C4-2B (cell line): Measurements from ENCODE around the gene BCL2L15.

Experiments
- ZFX ChIP-seq: fragments of 450-650 bp; IDR thresholded peaks from 2 replicates; pipeline ENCODE4 v1.6.1; 2017
- TF ChIP-seq, protein P1 (sequence below): fragments of 450-650 bp; conservative IDR thresholded peaks from 2 replicates; pipeline ENCODE4 v1.5.1; 2017; ENCODE audit warnings: mild to moderate bottlenecking

DNA sequence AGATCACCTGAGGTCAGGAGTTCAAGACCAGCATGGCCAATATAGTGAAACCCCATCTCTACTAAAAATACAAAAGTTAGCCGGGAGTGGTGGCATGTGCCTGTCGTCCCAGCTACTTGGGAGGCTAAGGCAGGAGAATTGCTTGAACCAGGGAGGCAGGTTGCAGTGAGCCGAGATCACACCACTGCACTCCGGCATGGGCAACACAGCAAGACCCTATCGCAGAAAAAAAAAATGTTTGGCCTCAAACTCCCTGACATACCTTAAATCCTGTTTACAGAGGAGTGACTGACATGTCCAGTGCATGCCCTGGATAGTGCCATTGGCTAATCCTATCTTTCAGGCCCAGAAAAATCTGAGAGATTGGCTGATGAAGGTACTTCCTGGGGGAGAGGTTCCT, 29.6 kb upstream of the BCL2L15 start:
- TF ChIP-seq, protein P1, sequence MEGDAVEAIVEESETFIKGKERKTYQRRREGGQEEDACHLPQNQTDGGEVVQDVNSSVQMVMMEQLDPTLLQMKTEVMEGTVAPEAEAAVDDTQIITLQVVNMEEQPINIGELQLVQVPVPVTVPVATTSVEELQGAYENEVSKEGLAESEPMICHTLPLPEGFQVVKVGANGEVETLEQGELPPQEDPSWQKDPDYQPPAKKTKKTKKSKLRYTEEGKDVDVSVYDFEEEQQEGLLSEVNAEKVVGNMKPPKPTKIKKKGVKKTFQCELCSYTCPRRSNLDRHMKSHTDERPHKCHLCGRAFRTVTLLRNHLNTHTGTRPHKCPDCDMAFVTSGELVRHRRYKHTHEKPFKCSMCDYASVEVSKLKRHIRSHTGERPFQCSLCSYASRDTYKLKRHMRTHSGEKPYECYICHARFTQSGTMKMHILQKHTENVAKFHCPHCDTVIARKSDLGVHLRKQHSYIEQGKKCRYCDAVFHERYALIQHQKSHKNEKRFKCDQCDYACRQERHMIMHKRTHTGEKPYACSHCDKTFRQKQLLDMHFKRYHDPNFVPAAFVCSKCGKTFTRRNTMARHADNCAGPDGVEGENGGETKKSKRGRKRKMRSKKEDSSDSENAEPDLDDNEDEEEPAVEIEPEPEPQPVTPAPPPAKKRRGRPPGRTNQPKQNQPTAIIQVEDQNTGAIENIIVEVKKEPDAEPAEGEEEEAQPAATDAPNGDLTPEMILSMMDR: no peak
- no peak for TF ChIP-seq ZFX
